Testis (tissue), 2 donors: Measurements from ENCODE around the gene KRI1.

ENCODE experiments used
- CTCF ChIP-seq, 3 experiments: fragments of 450-650 bp in 2 of 3; fragments of 200-600 bp in 1 of 3; sonication (generic) in 1 of 3; IDR thresholded peaks; one replicate each; pipeline ENCODE4 v1.5.1; 2016 to 2019; ENCODE audit warnings: antibody characterized with exemption in 3 of 3, mild to moderate bottlenecking in 2 of 3, moderate library complexity in 1 of 3
- POLR2A ChIP-seq: fragments of 450-650 bp; IDR thresholded peaks from one replicate; pipeline ENCODE4 v1.6.1; 2017; ENCODE audit warnings: antibody characterized with exemption, mild to moderate bottlenecking, moderate library complexity

GRCh38 chr19:10565028-10565566, 713 bp downstream of the KRI1 start:
- TF ChIP-seq POLR2A (no peak), CTCF (IDR thresholded peaks at IDR 0.05) (peak in 1 of 3 experiments; percentile 4)
